Fibroblast of mammary gland (primary cell): ENCODE results near the gene LSM14A.

Source experiments
- DNase-seq: peaks from one replicate; pipeline ENCODE4 v3.0.0-alpha.2; 2010; ENCODE audit warnings: low read depth
- H3K4me3 ChIP-seq: 2 replicates; pipeline ENCODE4 v1.5.1; 2011; ENCODE audit warnings: low read depth, mild to moderate bottlenecking, low read length, moderate library complexity; ENCODE audit not compliant: control insufficient read depth
- CTCF ChIP-seq: conservative IDR thresholded peaks from 2 replicates; pipeline ENCODE4 v1.5.1; 2011; ENCODE audit warnings: low read depth, low read length, inconsistent platforms; ENCODE audit not compliant: control insufficient read depth, insufficient read depth

Gene LSM14A

GRCh38 chr19:34263745-34264237, 91.5 kb downstream of the LSM14A start:
- no peak for TF ChIP-seq CTCF
- no peak for DNase-seq
- H3K4me3 ChIP-seq = no peak overlapping the region

DNA sequence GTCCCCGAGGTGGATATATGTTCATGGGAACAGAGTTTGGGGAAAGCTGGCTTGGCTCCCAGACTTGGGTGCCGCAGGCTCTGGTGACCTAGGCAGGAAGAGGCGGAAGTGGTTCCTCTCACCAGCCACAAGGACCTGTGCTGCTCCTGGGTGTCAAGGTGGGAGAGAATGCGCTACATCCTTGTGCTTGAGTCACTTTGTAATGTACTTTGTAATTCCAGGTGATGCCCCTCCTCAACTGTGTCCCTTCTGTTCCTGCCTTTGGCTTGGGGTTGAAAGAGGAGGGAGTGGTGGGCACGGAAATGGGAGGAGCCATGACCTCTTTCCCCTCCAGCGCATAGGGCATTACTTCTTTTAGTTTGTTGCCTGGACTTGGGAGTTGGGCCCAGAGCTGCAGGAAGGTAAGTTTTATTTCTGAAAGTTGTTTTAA, 92.9 kb downstream of the LSM14A start:
- no peak for DNase-seq
- TF ChIP-seq CTCF = no peak
- H3K4me3 ChIP-seq = no peak overlapping the region

DNA sequence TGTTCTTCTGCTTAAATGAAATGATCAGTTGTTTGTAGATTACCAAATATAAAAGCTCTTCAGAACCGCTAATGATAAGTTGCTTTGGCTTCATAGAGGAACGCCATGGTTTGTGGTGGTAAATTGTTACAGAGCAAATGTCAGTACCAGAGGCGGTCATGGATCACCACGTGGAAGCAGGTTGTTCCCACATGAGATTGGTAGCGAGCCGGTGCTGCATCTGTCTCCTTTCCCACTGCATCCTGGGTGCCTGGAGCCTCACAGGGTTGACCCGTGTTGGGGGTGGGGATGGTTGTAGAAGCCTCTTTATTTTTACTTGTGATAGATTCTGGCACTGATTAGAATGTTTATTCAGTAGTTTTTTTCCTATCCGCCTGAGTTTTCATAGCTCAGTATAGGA, 96.8 kb downstream of the LSM14A start:
- DNase-seq = no peak
- no peak overlapping the region for H3K4me3 ChIP-seq
- no peak for TF ChIP-seq CTCF

DNA sequence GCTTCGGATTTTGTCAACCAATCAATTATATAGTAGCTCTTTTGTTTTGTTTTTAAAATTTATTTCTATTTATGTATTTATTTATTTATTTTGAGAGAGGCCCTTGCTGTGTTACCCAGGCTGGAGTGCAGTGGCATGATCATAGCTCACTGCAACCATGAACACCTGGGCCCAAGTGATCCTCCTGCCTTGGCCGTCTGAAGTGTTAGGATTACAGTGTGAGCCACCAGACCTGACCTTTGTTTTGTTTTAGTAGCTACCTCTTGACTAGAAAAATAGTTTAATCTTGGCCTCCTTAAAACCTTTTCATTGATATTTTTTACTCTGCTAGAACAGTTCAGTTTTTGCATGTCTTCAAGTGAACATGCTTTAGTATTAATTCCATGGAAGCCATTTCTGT, 97.2 kb downstream of the LSM14A start:
- DNase-seq = no peak
- no peak overlapping the region for H3K4me3 ChIP-seq
- no peak for TF ChIP-seq CTCF

- no peak for TF ChIP-seq CTCF
- no peak overlapping the region for H3K4me3 ChIP-seq
- peak; percentile 50 for DNase-seq
Measured at GRCh38 chr19:34269968-34270621, 97.8 kb downstream of the LSM14A start.

DNA sequence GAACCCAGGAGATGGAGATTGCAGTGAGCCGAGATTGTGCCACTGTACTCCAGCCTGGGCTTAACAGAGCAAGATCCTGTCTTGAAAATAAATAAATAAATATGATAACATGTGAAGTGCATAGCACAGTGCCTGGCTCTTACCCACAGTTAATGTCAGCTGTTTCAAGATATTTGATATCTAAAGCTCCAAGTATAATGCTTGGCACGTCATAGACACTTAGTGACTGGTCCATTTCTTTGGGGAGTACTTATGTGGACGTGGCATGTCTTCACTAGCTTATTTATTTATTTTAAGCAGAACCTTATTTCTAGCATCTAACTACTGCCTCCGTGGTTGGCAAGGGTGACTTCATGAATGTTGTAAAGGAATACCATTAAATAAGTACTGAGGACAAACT, 100.8 kb downstream of the LSM14A start:
- no peak for DNase-seq
- no peak overlapping the region for H3K4me3 ChIP-seq

More for the DNA sequence above, 100.8 kb downstream of the LSM14A start:
- no peak for TF ChIP-seq CTCF
